Measurements from ENCODE around the gene WFDC12.

GRCh38 chr20:45114465-45115385 lies 9.5 kb downstream of the WFDC12 start, which contains the start of gene WFDC5:
- TF ChIP-seq POLR2AphosphoS5 (IDR thresholded peaks at IDR 0.05) (no peak), CTCF (IDR thresholded peaks at IDR 0.05 in 8 of 11, conservative IDR thresholded peaks at IDR 0.05 in 3 of 11) (no peak), POLR2A (IDR thresholded peaks at IDR 0.05) (no peak)

Data from spleen (tissue), 7 donors.